Osteocyte (in vitro differentiated cells): ENCODE measurements around the gene OST4. TPM values are rescaled to one million over a fixed set of nuclear protein-coding genes. Genes with fewer than 3 reads are reported as not detected.
A peak's percentile ranks its signal among the peaks of the same experiment; 100 is the strongest.

Source experiments
- DNase-seq: peaks from one replicate; pipeline ENCODE4 v3.0.0; 2021; ENCODE audit warnings: mixed read lengths; ENCODE audit not compliant: unreplicated experiment; ENCODE audit errors: extremely low spot score
- H3K27ac Mint-ChIP-seq: one replicate; pipeline ENCODE4 v1.8.0; 2021; ENCODE audit warnings: mild to moderate bottlenecking, mixed read lengths; ENCODE audit not compliant: unreplicated experiment
- H3K27me3 Mint-ChIP-seq: one replicate; pipeline ENCODE4 v1.8.0; 2021; ENCODE audit warnings: mixed read lengths; ENCODE audit not compliant: unreplicated experiment
- H3K36me3 Mint-ChIP-seq: one replicate; pipeline ENCODE4 v1.8.0; 2021; ENCODE audit warnings: mixed read lengths; ENCODE audit not compliant: unreplicated experiment
- H3K4me1 Mint-ChIP-seq: one replicate; pipeline ENCODE4 v1.8.0; 2021; ENCODE audit warnings: mixed read lengths; ENCODE audit not compliant: unreplicated experiment
- H3K4me3 Mint-ChIP-seq: one replicate; pipeline ENCODE4 v1.8.0; 2021; ENCODE audit warnings: mild to moderate bottlenecking, moderate library complexity, mixed read lengths; ENCODE audit not compliant: unreplicated experiment
- H3K9me3 Mint-ChIP-seq: one replicate; pipeline ENCODE4 v1.8.0; 2021; ENCODE audit warnings: mixed read lengths; ENCODE audit not compliant: unreplicated experiment
- total RNA-seq: library from RNA; stranded (reverse); gene quantifications from 2 replicates; pipeline ENCODE4 v1.2.1, GENCODE V29; 2021
- TF ChIP-seq, protein P1 (sequence below): fragments of 200-600 bp; sonication (generic); IDR thresholded peaks from 2 replicates; pipeline ENCODE4 v1.5.0; 2021; ENCODE audit warnings: antibody characterized with exemption, mild to moderate bottlenecking, moderate library complexity

OST4 gene
- total RNA-seq, 1 donor from 2014 or later = 380 TPM

GRCh38 chr2:27083410-27084296, 12.2 kb upstream of the OST4 start:
- Mint-ChIP-seq H3K27ac (no peak overlapping the region), H3K36me3 (peaks cover 4% of the 10 kb centered on the region), H3K27me3 (no peaks in the 10 kb centered on the region), H3K4me3 (no peak overlapping the region), H3K9me3 (no peaks in the 10 kb centered on the region), H3K4me1 (peaks cover 42% of the 10 kb centered on the region)
- no peak for DNase-seq
- TF ChIP-seq, protein P1, sequence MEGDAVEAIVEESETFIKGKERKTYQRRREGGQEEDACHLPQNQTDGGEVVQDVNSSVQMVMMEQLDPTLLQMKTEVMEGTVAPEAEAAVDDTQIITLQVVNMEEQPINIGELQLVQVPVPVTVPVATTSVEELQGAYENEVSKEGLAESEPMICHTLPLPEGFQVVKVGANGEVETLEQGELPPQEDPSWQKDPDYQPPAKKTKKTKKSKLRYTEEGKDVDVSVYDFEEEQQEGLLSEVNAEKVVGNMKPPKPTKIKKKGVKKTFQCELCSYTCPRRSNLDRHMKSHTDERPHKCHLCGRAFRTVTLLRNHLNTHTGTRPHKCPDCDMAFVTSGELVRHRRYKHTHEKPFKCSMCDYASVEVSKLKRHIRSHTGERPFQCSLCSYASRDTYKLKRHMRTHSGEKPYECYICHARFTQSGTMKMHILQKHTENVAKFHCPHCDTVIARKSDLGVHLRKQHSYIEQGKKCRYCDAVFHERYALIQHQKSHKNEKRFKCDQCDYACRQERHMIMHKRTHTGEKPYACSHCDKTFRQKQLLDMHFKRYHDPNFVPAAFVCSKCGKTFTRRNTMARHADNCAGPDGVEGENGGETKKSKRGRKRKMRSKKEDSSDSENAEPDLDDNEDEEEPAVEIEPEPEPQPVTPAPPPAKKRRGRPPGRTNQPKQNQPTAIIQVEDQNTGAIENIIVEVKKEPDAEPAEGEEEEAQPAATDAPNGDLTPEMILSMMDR = no peak

- Mint-ChIP-seq H3K36me3 (peaks cover 4% of the 10 kb centered on the region), H3K27me3 (no peaks in the 10 kb centered on the region)
Measured at GRCh38 chr2:27082773-27083409, 11.4 kb upstream of the OST4 start.

DNA sequence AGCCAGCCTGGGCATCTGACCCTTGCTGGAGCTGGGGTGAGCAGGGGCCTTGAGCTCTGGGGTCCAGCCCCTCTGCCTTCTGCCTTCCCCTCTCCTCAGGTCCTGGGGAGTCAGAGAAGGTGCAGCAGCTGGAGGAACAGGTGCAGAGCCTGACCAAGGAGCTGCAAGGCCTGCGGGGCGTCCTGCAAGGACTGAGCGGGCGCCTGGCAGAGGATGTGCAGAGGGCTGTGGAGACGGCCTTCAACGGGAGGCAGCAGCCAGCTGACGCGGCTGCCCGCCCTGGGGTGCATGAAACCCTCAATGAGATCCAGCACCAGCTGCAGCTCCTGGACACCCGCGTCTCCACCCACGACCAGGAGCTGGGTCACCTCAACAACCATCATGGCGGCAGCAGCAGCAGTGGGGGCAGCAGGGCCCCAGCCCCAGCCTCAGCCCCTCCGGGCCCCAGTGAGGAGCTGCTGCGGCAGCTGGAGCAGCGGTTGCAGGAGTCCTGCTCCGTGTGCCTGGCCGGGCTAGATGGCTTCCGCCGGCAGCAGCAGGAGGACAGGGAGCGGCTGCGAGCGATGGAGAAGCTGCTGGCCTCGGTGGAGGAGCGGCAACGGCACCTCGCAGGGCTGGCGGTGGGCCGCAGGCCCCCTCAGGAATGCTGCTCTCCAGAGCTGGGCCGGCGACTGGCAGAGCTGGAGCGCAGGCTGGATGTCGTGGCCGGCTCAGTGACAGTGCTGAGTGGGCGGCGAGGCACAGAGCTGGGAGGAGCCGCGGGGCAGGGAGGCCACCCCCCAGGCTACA, 10.7 kb upstream of the OST4 start:
- DNase-seq = no peak
- no peaks in the 10 kb centered on the region for H3K27me3 Mint-ChIP-seq
- H3K4me1 Mint-ChIP-seq = peaks cover 54% of the 10 kb centered on the region
- no peak overlapping the region for H3K4me3 Mint-ChIP-seq
- TF ChIP-seq, protein P1 = no peak
- H3K9me3 Mint-ChIP-seq = no peaks in the 10 kb centered on the region
- peaks cover 4% of the 10 kb centered on the region for H3K36me3 Mint-ChIP-seq
- H3K27ac Mint-ChIP-seq = no peak overlapping the region

More at GRCh38 chr2:27082773-27083409, 11.4 kb upstream of the OST4 start:
- H3K4me1 Mint-ChIP-seq = peaks cover 49% of the 10 kb centered on the region
- TF ChIP-seq, protein P1 = no peak
- no peak overlapping the region for H3K4me3 Mint-ChIP-seq
- no peak for DNase-seq
- H3K27ac Mint-ChIP-seq = no peak overlapping the region
- no peaks in the 10 kb centered on the region for H3K9me3 Mint-ChIP-seq

GRCh38 chr2:27080603-27080936, 9.1 kb upstream of the OST4 start:
- DNase-seq = no peak
- peaks cover 4% of the 10 kb centered on the region for H3K36me3 Mint-ChIP-seq
- no peaks in the 10 kb centered on the region for H3K27me3 Mint-ChIP-seq
- no peaks in the 10 kb centered on the region for H3K9me3 Mint-ChIP-seq
- peak overlapping the region; percentile 85 for H3K27ac Mint-ChIP-seq
- TF ChIP-seq, protein P1 = no peak
- peak overlapping the region; percentile 91 for H3K4me3 Mint-ChIP-seq
- H3K4me1 Mint-ChIP-seq = peaks cover 56% of the 10 kb centered on the region

DNA sequence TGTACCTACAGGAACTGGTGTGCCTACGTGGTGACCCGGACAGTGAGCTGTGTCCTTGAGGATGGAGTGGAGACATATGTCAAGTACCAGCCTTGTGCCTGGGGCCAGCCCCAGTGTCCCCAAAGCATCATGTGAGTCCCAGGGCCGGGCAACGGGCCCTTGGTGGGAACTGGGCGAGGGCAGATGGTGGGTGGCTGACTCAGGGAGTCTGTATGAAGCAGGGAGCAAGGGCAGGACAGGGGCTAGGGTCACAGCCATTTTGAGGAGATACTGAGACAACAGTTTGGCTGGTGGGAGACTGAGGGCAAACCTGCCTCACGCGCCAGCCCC, 8.7 kb upstream of the OST4 start:
- H3K4me3 Mint-ChIP-seq = peak overlapping the region; percentile 91
- H3K27me3 Mint-ChIP-seq = no peaks in the 10 kb centered on the region
- H3K36me3 Mint-ChIP-seq = peaks cover 4% of the 10 kb centered on the region
- TF ChIP-seq, protein P1 = no peak
- peaks cover 56% of the 10 kb centered on the region for H3K4me1 Mint-ChIP-seq
- peak overlapping the region; percentile 85 for H3K27ac Mint-ChIP-seq
- no peak for DNase-seq
- H3K9me3 Mint-ChIP-seq = no peaks in the 10 kb centered on the region
